SW480 (cell line): ENCODE measurements around the gene CCDC40.
"Not testable (repeated sequence)": the region's sequence is repeated elsewhere in the genome, so short reads cannot be mapped to it uniquely, and the experiment has no call there.

Source experiments
- DNase-seq: peaks from one replicate; pipeline ENCODE4 v3.0.0-alpha.2; 2016; ENCODE audit warnings: low spot score

CCDC40 gene

DNA sequence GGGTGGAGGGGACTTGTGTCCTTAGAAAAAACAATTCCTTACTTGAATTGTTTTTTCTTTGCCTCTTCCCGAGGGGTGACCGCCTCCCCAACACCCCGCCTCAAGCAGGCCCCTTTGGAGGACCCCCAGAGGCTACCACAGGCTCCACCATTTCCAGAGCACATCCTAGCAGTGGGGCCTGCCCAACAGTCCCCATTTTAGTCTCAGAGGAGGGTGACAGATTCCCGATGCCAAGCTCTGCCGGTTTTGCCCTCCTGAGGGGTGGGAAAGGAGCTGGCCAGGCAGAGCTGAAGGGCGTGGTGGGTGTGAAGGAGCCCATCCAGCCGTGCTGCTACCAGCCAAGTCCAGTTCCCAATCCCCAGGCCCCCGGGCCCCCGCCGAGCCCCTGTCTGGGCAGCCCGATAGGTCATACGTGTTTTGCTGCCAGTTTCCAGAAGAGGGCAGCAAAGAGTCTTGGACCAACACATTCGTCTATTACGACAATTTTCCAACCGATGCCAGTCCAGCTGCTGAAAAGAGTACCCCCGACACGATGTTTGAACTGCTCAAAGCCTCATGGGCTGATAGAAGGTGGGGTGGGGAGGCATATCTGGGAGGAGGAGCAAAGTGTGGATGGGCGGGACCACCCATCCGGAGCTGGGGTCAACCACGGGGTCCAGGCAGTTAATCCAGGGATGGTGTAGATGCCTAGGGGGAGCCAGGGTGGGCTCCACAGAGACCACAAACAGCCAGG, 46.1 kb downstream of the CCDC40 start:
- DNase-seq: peak; percentile 70

DNA sequence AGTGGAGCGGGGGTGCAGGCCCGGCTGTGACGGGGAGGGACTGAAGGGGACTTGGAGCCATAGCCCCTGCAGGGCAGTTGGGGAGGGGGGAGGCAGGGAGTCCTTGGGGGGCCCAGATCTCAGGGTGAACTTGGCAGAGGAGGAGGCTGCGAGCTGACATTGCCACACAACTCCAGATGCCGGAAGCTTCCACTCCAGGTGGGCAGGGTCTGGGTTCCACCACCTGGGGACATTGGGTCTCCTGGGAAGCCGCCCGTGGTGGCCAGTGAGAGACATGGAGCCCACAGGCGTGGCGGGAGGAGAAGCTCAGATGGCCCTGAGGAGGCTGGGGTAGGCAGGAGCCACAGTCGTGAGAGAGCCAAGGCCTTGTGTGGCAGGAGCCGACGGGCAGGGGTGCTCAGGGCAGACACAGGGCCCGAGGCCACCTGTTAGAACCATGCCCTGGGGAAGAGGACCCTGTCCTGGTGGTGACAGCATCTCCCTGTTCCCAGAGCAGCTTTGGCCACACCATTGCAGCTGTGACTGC, 46.8 kb downstream of the CCDC40 start:
- DNase-seq: no peak

DNA sequence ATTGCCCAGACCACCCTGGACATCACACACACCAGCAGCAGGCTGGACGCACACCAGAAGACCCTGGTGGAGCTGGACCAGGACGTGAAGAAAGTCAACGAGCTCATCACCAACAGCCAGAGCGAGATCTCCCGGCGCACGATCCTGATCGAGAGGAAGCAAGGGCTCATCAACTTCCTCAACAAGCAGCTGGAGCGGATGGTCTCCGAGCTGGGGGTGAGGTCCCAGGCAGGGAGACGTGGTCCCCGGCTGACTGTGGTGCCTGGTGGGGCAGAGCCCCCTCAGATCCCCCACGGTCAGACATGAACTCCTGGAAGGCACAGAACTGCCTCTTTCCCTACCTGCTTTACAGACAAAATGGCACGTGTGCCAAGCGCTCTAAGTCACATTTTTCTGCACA, 48.3 kb downstream of the CCDC40 start:
- no peak for DNase-seq

DNA sequence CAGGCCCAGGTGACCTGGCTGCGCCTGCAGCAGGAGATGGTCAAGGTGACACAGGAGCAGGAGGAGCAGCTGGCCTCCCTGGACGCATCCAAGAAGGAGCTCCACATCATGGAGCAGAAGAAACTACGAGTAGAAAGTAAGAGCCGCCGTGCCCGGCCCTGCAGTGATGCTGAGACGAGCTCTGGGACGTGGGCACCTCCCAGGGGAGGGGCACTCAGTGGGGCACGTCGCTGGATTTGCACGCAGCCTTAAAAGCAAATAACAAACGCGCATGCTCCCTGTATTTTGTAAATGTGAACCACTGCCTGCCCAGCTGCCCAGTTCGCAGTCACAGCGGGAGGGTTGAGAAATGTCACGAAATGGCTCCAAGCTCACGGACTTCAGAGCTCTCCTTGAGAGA, 49.6 kb downstream of the CCDC40 start:
- DNase-seq: no peak

DNA sequence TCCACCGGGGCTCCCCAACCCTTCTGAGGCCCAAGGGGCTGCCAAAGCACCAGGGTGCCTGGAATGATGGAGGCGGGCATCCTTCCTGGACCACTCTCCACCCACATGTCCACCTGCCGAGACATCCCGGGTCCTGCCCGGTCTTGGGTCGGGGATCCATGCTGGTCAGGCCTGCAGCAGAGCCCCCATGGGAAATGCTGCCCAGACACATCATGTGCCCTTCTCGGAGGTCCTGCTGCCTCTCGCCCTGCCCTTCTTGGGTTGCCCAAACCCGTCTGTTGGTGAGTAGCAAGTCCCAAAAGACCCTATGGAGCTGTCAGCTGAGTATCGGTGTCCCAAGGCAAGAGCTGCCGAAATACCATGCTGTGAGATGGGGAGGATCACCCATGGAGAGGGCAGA, 50.2 kb downstream of the CCDC40 start:
- DNase-seq: no peak

DNA sequence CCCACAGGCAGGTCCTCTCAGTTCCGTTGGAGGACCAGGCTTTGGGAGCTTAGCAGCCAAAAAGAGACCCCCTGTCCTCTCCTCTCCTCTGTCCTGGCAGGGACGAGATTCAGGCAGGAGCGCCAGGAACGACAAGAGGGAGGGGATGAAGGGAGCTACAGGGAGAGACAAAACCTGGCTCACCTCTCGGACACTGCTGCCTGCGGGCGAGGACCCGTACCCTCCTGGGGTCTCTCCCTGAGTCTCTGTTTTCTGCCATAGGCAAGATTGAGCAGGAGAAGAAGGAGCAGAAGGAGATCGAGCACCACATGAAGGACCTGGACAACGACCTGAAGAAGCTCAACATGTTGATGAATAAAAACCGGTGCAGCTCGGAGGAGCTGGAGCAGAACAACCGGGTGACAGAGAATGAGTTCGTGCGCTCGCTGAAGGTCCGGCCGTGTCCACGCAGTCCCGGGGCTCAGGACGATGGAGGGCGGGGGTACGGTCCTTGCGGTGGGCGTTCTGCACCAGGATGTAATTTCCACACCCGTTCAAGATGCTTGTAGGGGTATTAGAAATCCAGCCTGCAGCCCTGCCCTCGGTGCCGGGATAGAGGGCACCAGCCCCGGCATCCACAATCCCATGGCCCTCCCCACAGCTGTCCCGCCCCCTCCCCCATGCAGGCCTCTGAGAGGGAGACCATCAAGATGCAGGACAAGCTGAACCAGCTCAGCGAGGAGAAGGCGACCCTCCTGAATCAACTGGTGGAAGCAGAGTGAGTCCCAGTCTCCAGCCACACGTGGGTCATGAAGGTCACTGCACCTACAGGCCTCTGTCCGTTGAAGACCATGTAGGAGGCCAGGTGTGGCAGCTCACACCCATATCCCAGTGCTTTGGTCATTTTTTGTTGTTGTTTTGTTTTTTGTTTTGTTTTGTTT, 51.2 kb downstream of the CCDC40 start:
- no peak for DNase-seq

DNA sequence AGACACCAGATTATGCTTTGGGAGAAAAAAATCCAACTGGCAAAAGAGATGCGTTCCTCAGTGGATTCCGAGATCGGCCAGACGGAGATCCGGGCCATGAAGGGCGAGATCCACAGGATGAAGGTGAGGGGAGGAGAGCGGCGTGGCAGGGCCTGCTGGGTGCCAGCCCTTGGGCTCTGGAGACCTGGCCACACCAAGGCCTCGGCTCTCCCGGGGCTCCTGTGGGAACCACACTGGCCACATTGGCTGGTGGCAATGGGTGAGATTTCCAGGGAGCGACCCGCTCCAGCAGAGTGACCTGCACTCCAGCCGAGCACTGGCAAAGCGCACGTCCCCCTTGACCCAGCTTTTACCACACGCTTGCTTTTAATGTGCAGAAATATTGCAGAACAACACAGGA, 53.3 kb downstream of the CCDC40 start:
- no peak for DNase-seq

DNA sequence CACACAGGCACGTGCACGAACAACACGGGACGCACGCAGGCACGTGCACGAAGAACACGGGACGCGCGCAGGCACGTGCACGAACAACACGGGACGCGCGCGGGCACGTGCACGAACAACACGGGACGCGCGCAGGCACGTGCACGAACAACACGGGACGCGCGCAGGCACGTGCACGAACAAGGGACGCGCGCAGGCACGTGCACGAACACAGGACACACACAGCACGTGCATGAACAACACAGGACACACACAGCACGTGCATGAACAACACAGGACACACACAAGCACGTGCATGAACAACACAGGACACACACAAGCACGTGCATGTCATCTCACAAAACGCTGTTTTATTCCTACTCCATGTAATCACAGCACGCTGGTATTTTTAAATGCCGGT, 53.7 kb downstream of the CCDC40 start:
- DNase-seq: not testable (repeated sequence)

DNA sequence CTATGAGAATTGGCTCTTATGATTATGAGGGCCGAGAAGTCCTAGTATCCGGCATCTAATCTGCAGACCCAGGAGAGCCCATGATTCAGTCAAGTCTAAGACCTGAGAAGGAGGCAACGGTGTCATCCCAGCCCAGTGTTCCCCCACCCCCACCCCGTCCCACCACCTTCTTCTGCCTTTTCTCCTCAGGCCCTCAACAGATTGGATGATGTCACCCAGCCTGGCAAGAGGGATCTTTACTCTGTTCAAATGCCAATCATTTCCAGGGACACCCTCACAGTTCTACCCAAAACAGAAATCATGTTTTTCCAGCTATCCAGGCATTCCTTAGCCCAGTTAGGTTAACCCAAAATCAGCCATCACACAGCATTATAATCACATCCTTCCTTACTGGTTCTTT, 54.9 kb downstream of the CCDC40 start:
- DNase-seq: no peak

DNA sequence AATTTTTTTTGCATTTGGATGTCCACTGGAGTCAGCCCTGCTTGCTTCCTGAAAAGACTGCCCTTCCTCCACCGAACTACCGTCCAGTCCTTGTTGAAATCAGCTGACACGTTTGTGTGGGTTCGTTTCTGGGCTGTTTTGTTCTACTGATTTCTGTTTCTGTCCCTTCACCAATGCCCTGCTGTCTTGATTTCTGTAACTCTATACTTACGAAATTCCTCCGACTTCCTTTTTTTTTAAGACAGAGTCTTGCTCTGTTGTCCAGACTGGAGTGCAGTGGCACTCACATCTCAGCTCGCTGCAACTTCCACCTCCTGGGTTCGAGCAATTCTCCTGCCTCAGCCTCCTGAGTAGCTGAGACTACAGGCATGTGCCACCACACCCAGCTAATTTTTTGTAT, 56.5 kb downstream of the CCDC40 start:
- no peak for DNase-seq

DNA sequence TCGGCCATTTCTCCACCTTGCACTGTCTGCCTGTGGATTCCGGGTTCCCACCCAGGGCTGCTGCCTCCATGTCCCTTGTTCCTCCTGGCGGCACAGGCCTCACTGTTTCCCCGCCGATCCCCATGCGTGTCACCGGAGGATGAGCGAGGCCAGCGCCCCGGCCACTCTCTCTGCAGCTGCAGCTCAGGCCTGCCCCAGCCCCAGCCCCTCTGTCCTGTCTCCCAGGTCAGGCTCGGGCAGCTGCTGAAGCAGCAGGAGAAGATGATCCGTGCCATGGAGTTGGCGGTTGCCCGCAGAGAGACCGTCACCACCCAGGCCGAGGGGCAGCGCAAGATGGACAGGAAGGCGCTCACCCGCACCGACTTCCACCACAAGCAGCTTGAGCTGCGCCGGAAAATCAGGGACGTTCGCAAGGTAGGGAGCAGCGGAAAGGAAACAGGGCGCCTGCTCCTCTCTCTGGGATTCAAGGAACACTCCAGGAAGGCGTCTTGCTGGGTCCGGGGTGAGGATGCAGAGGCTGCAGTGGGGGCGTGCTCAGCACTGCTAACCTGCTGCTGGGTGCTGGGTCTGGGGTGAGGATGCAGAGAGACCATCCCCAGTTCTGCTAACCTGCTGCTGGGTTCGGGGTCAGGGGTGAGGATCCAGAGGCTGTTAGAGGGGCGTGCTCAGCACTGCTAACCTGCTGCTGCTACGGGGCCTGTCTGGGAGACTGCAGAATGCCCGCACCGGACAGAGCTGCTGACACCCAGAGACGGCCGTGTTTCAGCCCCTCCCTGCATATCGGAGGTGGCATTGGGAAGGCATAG, 58.8 kb downstream of the CCDC40 start:
- no peak for DNase-seq

DNA sequence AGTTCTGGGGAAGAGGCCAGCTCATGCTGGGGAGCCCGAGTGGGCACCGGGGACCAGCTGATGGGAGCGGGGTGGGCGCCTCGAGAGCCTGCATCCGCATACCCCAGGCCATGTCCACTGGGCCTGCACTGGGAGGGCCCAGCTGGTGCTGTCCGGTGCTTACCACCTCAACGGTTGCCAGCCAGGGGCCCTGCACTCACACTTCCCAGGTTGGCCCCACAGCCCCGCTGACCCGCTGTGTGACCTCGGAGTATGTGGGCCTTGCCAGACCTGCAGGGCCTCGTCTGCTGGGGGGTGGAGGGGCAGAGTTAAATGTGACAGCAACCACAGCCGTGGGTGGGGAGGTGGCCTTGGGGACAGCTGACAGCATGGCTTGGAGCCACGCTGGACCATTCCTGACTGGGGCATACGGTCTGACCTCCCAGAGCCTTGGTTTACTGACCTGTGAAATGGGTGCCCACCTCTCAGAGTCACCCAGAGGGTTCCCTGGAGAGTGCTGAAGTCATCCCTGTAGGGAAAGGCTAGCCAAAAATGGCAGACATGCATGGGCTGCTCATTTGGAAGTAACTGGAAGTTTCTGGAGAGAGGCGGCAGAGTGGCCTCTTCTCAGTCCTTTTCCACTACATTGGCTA, 59.5 kb downstream of the CCDC40 start:
- DNase-seq: no peak

DNA sequence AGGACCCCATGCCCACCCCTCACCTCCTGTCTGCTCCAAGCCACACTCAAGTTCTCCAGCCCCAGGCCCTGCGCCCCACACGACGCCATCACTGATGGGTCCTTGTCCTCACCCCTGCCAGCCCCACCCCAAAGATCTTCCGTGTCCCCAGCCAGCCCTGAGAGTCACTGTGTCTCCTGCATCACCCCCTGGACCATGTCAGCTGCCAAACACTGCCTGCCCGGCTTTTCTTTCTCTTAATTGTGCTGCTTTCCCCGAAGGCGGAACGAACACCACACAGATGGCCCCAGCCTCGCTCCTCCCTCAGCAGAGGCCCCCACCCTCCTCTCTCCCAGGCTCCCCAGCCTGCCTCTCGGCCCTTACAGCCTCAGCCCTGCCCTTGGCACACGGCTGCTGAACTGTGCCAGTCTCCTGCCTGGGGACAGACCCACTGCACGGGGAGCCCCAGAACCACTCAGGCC, 60.1 kb downstream of the CCDC40 start:
- DNase-seq: no peak

DNA sequence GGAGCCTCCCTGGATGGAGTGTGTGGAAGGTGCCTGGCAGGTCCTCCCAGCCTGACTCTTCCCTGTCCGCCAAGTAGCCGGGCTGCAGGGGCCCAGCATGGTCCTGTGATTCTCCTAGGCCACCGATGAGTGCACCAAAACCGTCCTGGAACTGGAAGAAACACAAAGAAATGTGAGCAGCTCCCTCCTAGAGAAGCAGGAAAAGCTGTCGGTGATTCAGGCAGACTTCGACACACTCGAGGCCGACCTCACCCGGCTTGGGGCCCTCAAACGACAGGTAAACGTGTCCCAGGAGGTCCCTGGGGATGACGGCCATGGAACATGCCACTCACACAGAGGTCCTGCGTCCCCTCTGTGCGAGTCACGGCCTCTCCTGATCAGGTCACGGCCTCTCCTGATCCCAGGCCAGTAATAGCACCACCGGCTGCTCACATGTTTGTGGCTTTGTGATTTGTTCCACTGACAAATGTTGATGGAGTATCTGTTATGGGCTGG, 60.7 kb downstream of the CCDC40 start:
- DNase-seq: no peak

DNA sequence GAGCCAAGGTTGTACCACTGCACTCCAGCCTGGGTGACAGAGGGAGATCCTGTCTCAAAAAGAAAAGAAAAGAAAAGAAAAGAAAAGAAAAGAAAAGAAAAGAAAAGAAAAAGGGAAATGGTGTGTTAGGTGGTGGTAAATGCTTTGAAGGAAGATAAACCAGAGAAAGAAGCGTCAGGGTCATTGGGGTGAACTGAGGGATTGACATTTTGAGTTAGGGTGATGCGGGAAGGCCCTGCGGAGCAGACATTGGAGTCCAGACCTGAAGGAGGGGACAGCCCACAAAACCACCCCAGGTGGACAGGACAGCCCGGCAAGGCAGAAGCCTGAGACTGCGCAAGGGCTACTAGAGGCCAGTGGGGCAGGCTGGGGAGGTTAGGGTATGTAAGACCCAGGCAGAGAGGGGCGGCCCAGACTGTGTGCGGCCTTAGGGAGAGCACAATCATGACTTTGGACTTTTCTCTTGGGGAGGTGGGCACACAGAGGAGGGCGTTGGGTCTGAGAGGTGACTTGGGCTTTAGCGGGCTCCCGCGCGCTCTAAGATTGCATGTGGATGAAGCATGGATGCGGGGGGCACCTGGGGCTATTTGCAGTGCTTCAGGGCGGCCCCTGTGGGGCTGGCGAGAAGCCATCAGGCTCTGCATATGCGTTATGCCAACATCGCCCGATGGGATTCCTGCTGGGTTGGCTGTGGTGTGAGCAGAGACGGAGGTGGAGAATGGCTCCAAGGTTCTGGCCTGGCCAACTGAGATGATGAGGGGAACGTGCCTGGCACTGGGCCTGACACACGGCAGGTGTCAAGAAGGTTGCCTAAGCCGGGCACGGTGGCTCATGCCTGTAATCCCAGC, 61.6 kb downstream of the CCDC40 start:
- DNase-seq: no peak

DNA sequence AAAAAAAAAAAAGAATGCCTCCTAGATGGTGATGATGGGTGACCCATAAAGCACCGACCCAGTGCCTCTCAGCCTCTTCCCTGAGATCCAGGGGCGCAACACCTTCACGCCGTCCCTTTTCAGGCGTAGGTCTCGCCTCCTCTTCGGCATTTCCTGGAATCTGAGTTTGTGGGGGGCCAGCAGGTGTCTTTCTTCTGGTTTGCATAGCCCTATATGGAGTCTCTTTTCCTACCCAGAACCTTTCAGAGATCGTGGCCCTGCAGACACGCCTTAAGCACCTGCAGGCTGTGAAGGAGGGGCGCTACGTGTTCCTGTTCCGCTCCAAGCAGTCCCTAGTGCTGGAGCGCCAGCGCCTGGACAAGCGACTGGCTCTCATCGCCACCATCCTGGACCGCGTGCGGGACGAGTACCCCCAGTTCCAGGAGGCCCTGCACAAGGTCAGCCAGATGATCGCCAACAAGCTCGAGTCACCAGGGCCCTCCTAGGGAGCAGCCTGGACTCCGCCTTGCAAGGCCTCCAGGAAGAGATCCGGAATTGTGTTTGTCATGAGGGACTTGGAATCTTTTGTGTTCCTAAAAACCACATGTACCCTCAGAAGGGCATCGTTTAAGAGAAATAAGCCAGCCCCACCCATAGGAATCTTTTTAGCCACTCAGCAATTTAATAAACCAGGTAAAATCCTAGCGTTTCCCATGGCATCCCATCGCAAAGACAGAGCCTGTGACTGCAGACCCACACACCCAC, 63.0 kb downstream of the CCDC40 start:
- DNase-seq: no peak

DNA sequence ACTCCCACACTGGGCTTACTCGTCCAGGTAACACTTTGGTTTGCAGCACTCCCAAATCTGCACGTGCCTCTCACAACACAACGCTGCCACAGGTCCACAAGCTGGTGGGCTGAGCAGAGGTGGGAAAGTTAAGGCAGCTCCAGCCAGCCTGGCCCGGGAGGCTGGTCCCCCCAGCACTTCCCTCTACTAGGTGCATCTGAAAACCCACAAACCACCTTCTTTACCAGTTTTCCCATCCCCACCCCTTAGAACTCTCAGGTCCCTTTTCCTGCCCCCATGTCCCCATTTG, 63.5 kb downstream of the CCDC40 start:
- no peak for DNase-seq

DNA sequence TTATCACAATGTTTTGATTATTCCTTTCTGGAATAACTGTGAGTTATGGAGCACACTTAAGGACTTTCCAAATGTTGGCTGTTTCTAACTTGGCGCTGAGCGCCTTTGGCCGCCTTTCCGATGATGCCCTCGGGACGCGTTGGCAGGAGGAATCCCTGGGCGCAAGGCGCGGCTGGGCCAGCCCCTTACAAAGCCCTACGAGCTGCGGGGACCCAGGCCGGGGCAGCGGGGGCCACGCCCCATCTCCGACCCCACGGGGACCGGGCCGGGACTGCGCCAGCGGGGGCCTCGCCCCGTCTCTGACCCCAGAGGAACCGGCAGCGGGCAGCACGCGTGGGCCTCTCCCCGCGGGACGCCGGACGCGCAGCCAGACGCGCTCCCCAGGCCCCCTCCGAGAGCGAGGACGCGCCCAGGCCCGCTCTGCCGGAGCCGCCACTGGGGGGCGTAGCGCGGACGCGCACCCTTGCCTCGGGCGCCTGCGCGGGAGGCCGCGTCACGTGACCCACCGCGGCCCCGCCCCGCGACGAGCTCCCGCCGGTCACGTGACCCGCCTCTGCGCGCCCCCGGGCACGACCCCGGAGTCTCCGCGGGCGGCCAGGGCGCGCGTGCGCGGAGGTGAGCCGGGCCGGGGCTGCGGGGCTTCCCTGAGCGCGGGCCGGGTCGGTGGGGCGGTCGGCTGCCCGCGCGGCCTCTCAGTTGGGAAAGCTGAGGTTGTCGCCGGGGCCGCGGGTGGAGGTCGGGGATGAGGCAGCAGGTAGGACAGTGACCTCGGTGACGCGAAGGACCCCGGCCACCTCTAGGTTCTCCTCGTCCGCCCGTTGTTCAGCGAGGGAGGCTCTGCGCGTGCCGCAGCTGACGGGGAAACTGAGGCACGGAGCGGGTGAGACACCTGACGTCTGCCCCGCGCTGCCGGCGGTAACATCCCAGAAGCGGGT, 64.8 kb downstream of the CCDC40 start, which contains the start of gene GAA:
TSS of gene GAA (plus strand) at position 571 of the 935 bp plus-strand sequence. CDS start 3,006 bp downstream, outside the sequence.
- peak; percentile 66 for DNase-seq
